ENCODE data around the gene DELE1. TPM values are rescaled to one million over a fixed set of nuclear protein-coding genes. Genes with fewer than 3 reads are reported as not detected.
A peak's percentile ranks its signal among the peaks of the same experiment; 100 is the strongest.

The DELE1 gene
- total RNA-seq, 4 donors from 2014 or later: 76.0 to 144 (median 96.0) TPM

GRCh38 chr5:141875795-141876627 is 47.7 kb upstream of the DELE1 start:
- Histone ChIP-seq H3K27ac (peak overlapping the region in 3 of 4 donors; percentile 88 to 97 (median 95)), H3K4me1 (peaks cover 8 to 64% (median 24%) of the 10 kb centered on the region in 4 donors), H3K4me3 (peak overlapping the region; percentile 23 to 94 (median 66)), H3K9me3 (no peaks in the 10 kb centered on the region), H3K27me3 (no peaks in the 10 kb centered on the region), H3K36me3 (no peaks in the 10 kb centered on the region)
- peak in 3 of 6 experiments; percentile 0 to 17 (median 9) for TF ChIP-seq CTCF (IDR thresholded peaks at IDR 0.05)
- TF ChIP-seq POLR2A (IDR thresholded peaks at IDR 0.05): peak; percentile 93 to 95
- DNase-seq: peak in 2 of 3 donors; percentile 84 to 91

- no peak for TF ChIP-seq CTCF (IDR thresholded peaks at IDR 0.05)
- TF ChIP-seq POLR2A (IDR thresholded peaks at IDR 0.05): peak; percentile 39 to 46
- Histone ChIP-seq H3K27ac (peak overlapping the region; percentile 19 to 97 (median 92)), H3K27me3 (no peaks in the 10 kb centered on the region), H3K4me1 (peaks cover 5 to 56% (median 24%) of the 10 kb centered on the region in 4 donors), H3K9me3 (no peaks in the 10 kb centered on the region), H3K4me3 (peak overlapping the region; percentile 23 to 94 (median 66)), H3K36me3 (no peaks in the 10 kb centered on the region)
- peak in 2 of 3 donors; percentile 51 to 78 for DNase-seq
These were observed 46.9 kb upstream of the DELE1 start for GRCh38 chr5:141876628-141877355.

- TF ChIP-seq POLR2A (IDR thresholded peaks at IDR 0.05) (peak; percentile 4 to 24), CTCF (IDR thresholded peaks at IDR 0.05) (no peak)
- Histone ChIP-seq H3K9me3 (no peaks in the 10 kb centered on the region), H3K4me3 (peak overlapping the region; percentile 50 to 94 (median 70)), H3K27ac (peak overlapping the region; percentile 49 to 97 (median 92)), H3K27me3 (no peaks in the 10 kb centered on the region), H3K36me3 (no peaks in the 10 kb centered on the region), H3K4me1 (peaks cover under 1 to 48% (median 24%) of the 10 kb centered on the region in 4 donors)
- DNase-seq: peak in 1 of 3 donors; percentile 69
These were observed 46.1 kb upstream of the DELE1 start for GRCh38 chr5:141877356-141878185.

- TF ChIP-seq CTCF (IDR thresholded peaks at IDR 0.05) (no peak), POLR2A (IDR thresholded peaks at IDR 0.05) (peak in 1 of 2 donors; percentile 92)
- Histone ChIP-seq H3K36me3 (no peaks in the 10 kb centered on the region), H3K4me3 (peak within 1 kb of the TSS; percentile 50 to 94 (median 70)), H3K4me1 (peaks cover 0 to 42% (median 24%) of the 10 kb centered on the region in 4 donors), H3K9me3 (no peaks in the 10 kb centered on the region), H3K27ac (peak within 1 kb of the TSS; percentile 49 to 97 (median 92)), H3K27me3 (peaks cover 0 to 7% of the 10 kb centered on the region in 2 donors)
- peak in 1 of 3 donors; percentile 81 for DNase-seq
These were observed 45.4 kb upstream of the DELE1 start, which contains the start of gene PCDH1 for GRCh38 chr5:141878186-141878710. Gene PCDH1, minus strand, starts transcription at chr5:141878410. Its CDS starts 148 bp downstream, at chr5:141878262.
